GM06990 (cell line): Measurements from ENCODE around the gene PRKN.

ENCODE experiments used
- DNase-seq: peaks from one replicate; pipeline ENCODE4 v3.0.0-alpha.2; 2011; ENCODE audit not compliant: insufficient read length; ENCODE audit errors: extremely low read depth
- H3K27me3 ChIP-seq: replicated peaks from 2 replicates; pipeline ENCODE4 v1.6.0; 2011; ENCODE audit warnings: low read length; ENCODE audit not compliant: control insufficient read depth, insufficient read depth
- H3K36me3 ChIP-seq: 2 replicates; pipeline ENCODE4 v1.5.1; 2011; ENCODE audit warnings: low read length; ENCODE audit not compliant: control insufficient read depth, insufficient read depth
- H3K4me3 ChIP-seq: replicated peaks from 2 replicates; pipeline ENCODE4 v1.5.1; 2011; ENCODE audit warnings: low read depth, mild to moderate bottlenecking, control low read depth, low read length
- CTCF ChIP-seq: IDR thresholded peaks from 2 replicates; pipeline ENCODE4 v1.5.1; 2011; ENCODE audit warnings: low read length, control low read depth, mild to moderate bottlenecking, inconsistent platforms; ENCODE audit not compliant: insufficient read depth, poor library complexity, severe bottlenecking

PRKN gene

DNA sequence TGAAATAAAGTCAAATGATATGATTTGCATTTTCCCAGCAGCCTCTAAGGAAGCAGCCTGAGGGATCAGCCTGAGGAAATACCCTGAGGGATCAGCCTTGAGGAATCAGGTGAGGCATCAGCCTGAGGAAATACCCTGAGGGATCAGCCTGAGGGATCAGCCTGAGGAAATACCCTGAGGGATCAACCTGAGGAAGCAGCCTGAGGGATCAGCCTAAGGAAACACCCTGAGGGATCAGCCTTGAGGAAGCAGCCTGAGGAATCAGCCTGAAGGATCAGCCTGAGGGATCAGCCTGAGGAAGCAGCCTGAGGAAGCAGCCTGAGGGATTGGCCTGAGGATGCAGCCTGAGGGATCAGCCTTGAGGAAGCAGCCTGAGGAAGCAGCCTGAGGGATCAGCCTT is 784.0 kb downstream of the PRKN start:
- Histone ChIP-seq H3K27me3 (no peaks in the 10 kb centered on the region), H3K36me3 (no peaks in the 10 kb centered on the region), H3K4me3 (no peak overlapping the region)
- DNase-seq: no peak
- no peak for TF ChIP-seq CTCF

DNA sequence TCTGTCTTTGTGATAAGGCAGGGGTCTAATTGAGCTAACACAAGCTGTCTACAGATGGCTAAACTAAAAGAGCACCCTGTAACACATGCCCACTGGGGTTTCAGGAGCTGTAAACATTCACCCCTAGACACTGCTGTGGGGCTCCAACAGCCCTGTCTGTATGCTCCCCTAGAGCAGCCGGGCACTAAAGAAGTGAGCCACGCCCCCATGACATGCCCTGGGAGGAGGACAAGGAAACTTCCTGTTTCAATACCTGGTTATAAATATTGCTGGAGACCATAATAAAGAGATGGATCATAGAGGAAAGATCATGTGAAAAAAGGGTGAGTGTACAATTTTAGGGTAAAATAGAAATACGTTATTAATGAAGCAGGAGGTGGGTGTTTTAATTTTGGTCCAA is 786.0 kb downstream of the PRKN start:
- Histone ChIP-seq H3K27me3 (no peaks in the 10 kb centered on the region), H3K36me3 (no peaks in the 10 kb centered on the region), H3K4me3 (no peak overlapping the region)
- DNase-seq: no peak
- TF ChIP-seq CTCF: no peak

GRCh38 chr6:161940519-161940918 is 787.0 kb downstream of the PRKN start:
- DNase-seq: no peak
- Histone ChIP-seq H3K36me3 (no peaks in the 10 kb centered on the region), H3K27me3 (no peaks in the 10 kb centered on the region), H3K4me3 (no peak overlapping the region)
- no peak for TF ChIP-seq CTCF

- no peaks in the 10 kb centered on the region for H3K27me3 ChIP-seq
- no peak for TF ChIP-seq CTCF
Measured at GRCh38 chr6:161926324-161926723, 801.2 kb downstream of the PRKN start.

GRCh38 chr6:161924516-161925116 is 803.0 kb downstream of the PRKN start:
- Histone ChIP-seq H3K4me3 (no peak overlapping the region), H3K36me3 (no peaks in the 10 kb centered on the region), H3K27me3 (no peaks in the 10 kb centered on the region)
- no peak for DNase-seq
- TF ChIP-seq CTCF: no peak

More at GRCh38 chr6:161926324-161926723, 801.2 kb downstream of the PRKN start:
- no peak overlapping the region for H3K4me3 ChIP-seq
- DNase-seq: no peak
- H3K36me3 ChIP-seq: no peaks in the 10 kb centered on the region

DNA sequence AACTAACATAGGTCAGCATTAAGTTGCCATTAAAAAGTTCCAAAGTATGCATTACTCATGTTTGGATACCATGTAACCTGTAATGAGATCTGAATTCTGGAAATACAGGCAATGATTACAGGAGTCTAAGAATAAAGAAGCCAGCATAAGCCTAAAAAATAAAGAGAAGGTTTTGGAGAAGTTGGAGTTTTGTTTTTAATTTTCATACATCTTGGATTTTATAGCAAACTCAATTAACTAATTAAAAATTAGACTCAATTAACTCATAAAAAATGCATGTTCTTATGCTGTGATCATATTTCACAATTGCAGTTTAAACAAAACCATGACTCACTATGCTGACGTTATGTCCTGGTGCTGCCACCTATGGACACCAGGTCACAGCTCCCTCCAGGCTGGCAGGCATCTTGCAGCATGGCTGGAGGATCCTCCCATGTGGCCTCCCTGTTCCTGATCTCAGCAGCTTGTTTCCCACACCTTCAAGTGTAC is 804.9 kb downstream of the PRKN start:
- DNase-seq: no peak

More for the DNA sequence above, 804.9 kb downstream of the PRKN start:
- TF ChIP-seq CTCF: peak; percentile 3
- Histone ChIP-seq H3K36me3 (no peaks in the 10 kb centered on the region), H3K4me3 (no peak overlapping the region), H3K27me3 (no peaks in the 10 kb centered on the region)
